WTC11 (cell line): ENCODE data around the gene PCGF1. TPM values are rescaled to one million over a fixed set of nuclear protein-coding genes. Genes with fewer than 3 reads are reported as not detected.

ENCODE experiments used
- ATAC-seq: fragments of 200-7000 bp; cut with Tn5 transposase; 2 replicates; pipeline ENCODE4 v1.10.0; 2021; ENCODE audit warnings: mild to moderate bottlenecking, moderate library complexity
- CTCF ChIA-PET: fragments of 300-600 bp; sonication (Branson Sonifier 250); formaldehyde crosslinking; loops from one replicate; lab custom pipeline; 2021; ENCODE audit warnings: antibody characterized with exemption; lab: Charles Lee
- POLR2A ChIA-PET: fragments of 350-600 bp; sonication (Branson Sonifier 250); formaldehyde crosslinking; loops from one replicate; lab custom pipeline; 2021; ENCODE audit warnings: antibody characterized with exemption; lab: Charles Lee
- DNase-seq: peaks from one replicate; pipeline ENCODE4 v3.0.0; 2021; ENCODE audit warnings: low spot score
- H3K27ac Mint-ChIP-seq: 2 replicates; pipeline ENCODE4 v1.8.0; 2021; ENCODE audit warnings: mixed read lengths
- H3K27me3 Mint-ChIP-seq: 2 replicates; pipeline ENCODE4 v1.8.0; 2021; ENCODE audit warnings: low read depth, mild to moderate bottlenecking, moderate library complexity, mixed read lengths
- H3K36me3 Mint-ChIP-seq: 2 replicates; pipeline ENCODE4 v1.8.0; 2021; ENCODE audit warnings: mixed read lengths
- H3K4me1 Mint-ChIP-seq: 2 replicates; pipeline ENCODE4 v1.8.0; 2022; ENCODE audit warnings: mixed read lengths
- H3K4me3 Mint-ChIP-seq: 2 replicates; pipeline ENCODE4 v1.8.0; 2021; ENCODE audit warnings: mild to moderate bottlenecking, moderate library complexity, mixed read lengths
- H3K9me3 Mint-ChIP-seq: 2 replicates; pipeline ENCODE4 v1.8.0; 2021; ENCODE audit warnings: mixed read lengths
- EMX1 ChIP-seq: fragments of 250-450 bp; sonication (Bioruptor Pico); IDR thresholded peaks from 2 replicates; pipeline ENCODE4 v1.8.0; 2021; ENCODE audit warnings: mild to moderate bottlenecking
- FOXK1 ChIP-seq: sonication (generic); formaldehyde crosslinking; IDR thresholded peaks from 2 replicates; pipeline ENCODE4 v1.8.0; 2022; ENCODE audit warnings: mild to moderate bottlenecking, moderate library complexity, missing genetic modification reagents
- FOXP1 ChIP-seq: sonication (generic); formaldehyde crosslinking; IDR thresholded peaks from 2 replicates; pipeline ENCODE4 v1.8.0; 2022; ENCODE audit warnings: missing genetic modification reagents, mild to moderate bottlenecking, moderate library complexity, borderline replicate concordance
- HMGXB4 ChIP-seq: sonication (generic); formaldehyde crosslinking; IDR thresholded peaks from 2 replicates; pipeline ENCODE4 v1.8.1; 2023; ENCODE audit warnings: mild to moderate bottlenecking, moderate library complexity, missing genetic modification reagents
- JUN ChIP-seq: sonication (generic); formaldehyde crosslinking; IDR thresholded peaks from 2 replicates; pipeline ENCODE4 v1.8.0; 2023; ENCODE audit warnings: mild to moderate bottlenecking, missing genetic modification reagents
- KAT7 ChIP-seq: sonication (generic); formaldehyde crosslinking; IDR thresholded peaks from 2 replicates; pipeline ENCODE4 v1.8.1; 2023; ENCODE audit warnings: missing genetic modification reagents, mild to moderate bottlenecking, borderline replicate concordance
- MXD4 ChIP-seq: fragments of 250-450 bp; sonication (Bioruptor Pico); IDR thresholded peaks from 2 replicates; pipeline ENCODE4 v1.8.0; 2021; ENCODE audit warnings: mild to moderate bottlenecking, moderate library complexity, borderline replicate concordance
- NFE2L1 ChIP-seq: sonication (generic); formaldehyde crosslinking; IDR thresholded peaks from 2 replicates; pipeline ENCODE4 v1.8.1; 2023; ENCODE audit warnings: missing genetic modification reagents
- SMAD3 ChIP-seq: sonication (generic); formaldehyde crosslinking; IDR thresholded peaks from 2 replicates; pipeline ENCODE4 v1.8.0; 2022; ENCODE audit warnings: missing genetic modification reagents, mild to moderate bottlenecking, borderline replicate concordance
- TCF7 ChIP-seq: sonication (generic); formaldehyde crosslinking; IDR thresholded peaks from 2 replicates; pipeline ENCODE4 v1.8.0; 2022; ENCODE audit warnings: mild to moderate bottlenecking, low read depth, missing genetic modification reagents, moderate library complexity
- ZNF281 ChIP-seq: sonication (generic); formaldehyde crosslinking; IDR thresholded peaks from 2 replicates; pipeline ENCODE4 v1.8.0; 2023; ENCODE audit warnings: mild to moderate bottlenecking, missing genetic modification reagents
- ZNF423 ChIP-seq: fragments of 250-450 bp; sonication (Bioruptor Pico); IDR thresholded peaks from 2 replicates; pipeline ENCODE4 v2.1.2; 2022; ENCODE audit warnings: mild to moderate bottlenecking, moderate library complexity
- total RNA-seq: library from RNA; stranded (reverse); gene quantifications from 3 replicates; pipeline ENCODE4 v1.2.3, GENCODE V29; 2021
- TF ChIP-seq, protein P1 (sequence below): sonication (generic); formaldehyde crosslinking; IDR thresholded peaks from 2 replicates; pipeline ENCODE4 v1.8.1; 2022; ENCODE audit warnings: low read depth, mild to moderate bottlenecking, moderate library complexity, missing genetic modification reagents, borderline replicate concordance
- TF ChIP-seq, protein P2 (sequence below): fragments of 250-450 bp; sonication (Bioruptor Pico); IDR thresholded peaks from 2 replicates; pipeline ENCODE4 v1.8.0; 2021; ENCODE audit warnings: mild to moderate bottlenecking
- TF ChIP-seq, protein P3 (sequence below): sonication (generic); formaldehyde crosslinking; IDR thresholded peaks from 2 replicates; pipeline ENCODE4 v1.8.1; 2023; ENCODE audit warnings: mild to moderate bottlenecking, missing genetic modification reagents, moderate library complexity
- TF ChIP-seq, protein P4 (sequence below): sonication (generic); formaldehyde crosslinking; IDR thresholded peaks from 2 replicates; pipeline ENCODE4 v1.8.0; 2022; ENCODE audit warnings: missing genetic modification reagents
- TF ChIP-seq, protein P5 (sequence below): sonication (generic); formaldehyde crosslinking; IDR thresholded peaks from 2 replicates; pipeline ENCODE4 v1.8.0; 2022; ENCODE audit warnings: mild to moderate bottlenecking, missing genetic modification reagents
- TF ChIP-seq, protein P6 (sequence below): sonication (generic); formaldehyde crosslinking; IDR thresholded peaks from 2 replicates; pipeline ENCODE4 v1.8.1; 2023; ENCODE audit warnings: mild to moderate bottlenecking, missing genetic modification reagents
- TF ChIP-seq, protein P7 (sequence below): sonication (generic); formaldehyde crosslinking; IDR thresholded peaks from 2 replicates; pipeline ENCODE4 v1.8.1; 2023; ENCODE audit warnings: mild to moderate bottlenecking, missing genetic modification reagents, moderate library complexity

The PCGF1 gene
- total RNA-seq, 1 experiment from 2014 or later, result 15.7 TPM

DNA sequence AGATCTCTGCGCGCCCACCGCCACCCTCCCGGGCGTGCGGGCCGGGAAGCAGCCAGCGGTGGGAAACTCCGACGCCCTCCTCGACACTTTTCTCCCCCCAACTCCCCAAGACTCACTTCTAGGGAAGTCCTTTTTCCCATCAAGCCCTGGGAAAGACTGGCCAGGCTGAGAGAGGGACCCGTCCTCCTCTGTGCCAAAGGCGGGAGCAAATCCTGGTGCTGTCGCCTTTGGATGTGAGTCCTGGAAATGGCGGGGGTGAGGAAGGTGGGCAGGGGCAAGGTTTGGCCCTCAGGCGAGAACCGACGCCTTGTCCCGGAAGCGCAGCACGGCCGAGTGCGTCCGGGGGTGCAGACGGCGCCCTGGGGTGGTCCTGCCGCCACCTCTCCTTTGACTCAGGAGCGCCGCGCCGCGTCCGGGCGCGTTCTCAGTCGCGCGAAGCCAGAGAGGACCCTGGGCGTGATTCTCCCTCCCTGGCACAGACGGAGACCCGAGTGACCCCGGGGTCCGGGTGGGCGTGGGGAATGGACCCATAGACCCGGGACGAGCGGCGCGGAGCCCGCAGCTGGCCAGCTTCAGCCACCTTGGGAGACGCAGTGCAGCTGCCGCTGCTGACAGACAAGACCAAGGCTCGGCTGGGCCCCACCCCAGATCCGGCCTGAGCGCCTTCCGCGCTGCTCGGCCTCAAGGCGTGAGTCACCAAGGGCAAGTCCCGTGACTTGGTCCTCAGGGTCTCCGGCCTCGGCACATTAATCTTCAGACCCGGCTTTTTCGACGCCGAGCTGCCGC, 4.6 kb downstream of the PCGF1 start:
- H3K27me3 Mint-ChIP-seq, result peaks cover 92% of the 10 kb centered on the region
- H3K27ac Mint-ChIP-seq, result no peak overlapping the region
- peak overlapping the region; percentile 81 for H3K4me3 Mint-ChIP-seq
- H3K4me1 Mint-ChIP-seq, result peaks cover 54% of the 10 kb centered on the region
- CTCF ChIA-PET, result interaction anchor here (1.0 to 6.0 kb wide), 6 partner anchors 14 to 84 kb away, joined by 3 to 43 read pairs (median 4); partner anchors contain the start of genes CCDC142 and TTC31
- peaks cover 22% of the 10 kb centered on the region for H3K36me3 Mint-ChIP-seq
- POLR2A ChIA-PET, result interaction anchor here (0.7 to 1.8 kb wide), 5 partner anchors 20 to 63 kb away, joined by 3 to 13 read pairs (median 4); partner anchors contain the start of genes CCDC142, TTC31 and WBP1
- peak; percentile 4 for ATAC-seq
- peak; percentile 63 for DNase-seq
- H3K9me3 Mint-ChIP-seq, result no peaks in the 10 kb centered on the region
- no peak for TF ChIP-seq JUN (CRISPR knock-in tag)
- peak; percentile 92 for TF ChIP-seq ZNF423 (CRISPR knock-in tag)
- TF ChIP-seq, protein P1, sequence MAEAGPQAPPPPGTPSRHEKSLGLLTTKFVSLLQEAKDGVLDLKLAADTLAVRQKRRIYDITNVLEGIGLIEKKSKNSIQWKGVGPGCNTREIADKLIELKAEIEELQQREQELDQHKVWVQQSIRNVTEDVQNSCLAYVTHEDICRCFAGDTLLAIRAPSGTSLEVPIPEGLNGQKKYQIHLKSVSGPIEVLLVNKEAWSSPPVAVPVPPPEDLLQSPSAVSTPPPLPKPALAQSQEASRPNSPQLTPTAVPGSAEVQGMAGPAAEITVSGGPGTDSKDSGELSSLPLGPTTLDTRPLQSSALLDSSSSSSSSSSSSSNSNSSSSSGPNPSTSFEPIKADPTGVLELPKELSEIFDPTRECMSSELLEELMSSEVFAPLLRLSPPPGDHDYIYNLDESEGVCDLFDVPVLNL (CRISPR knock-in tag), result 0 out of 2 replicates have a peak, but pooled peaks have one; percentile 41
- no peak for TF ChIP-seq TCF7
- TF ChIP-seq, protein P2, sequence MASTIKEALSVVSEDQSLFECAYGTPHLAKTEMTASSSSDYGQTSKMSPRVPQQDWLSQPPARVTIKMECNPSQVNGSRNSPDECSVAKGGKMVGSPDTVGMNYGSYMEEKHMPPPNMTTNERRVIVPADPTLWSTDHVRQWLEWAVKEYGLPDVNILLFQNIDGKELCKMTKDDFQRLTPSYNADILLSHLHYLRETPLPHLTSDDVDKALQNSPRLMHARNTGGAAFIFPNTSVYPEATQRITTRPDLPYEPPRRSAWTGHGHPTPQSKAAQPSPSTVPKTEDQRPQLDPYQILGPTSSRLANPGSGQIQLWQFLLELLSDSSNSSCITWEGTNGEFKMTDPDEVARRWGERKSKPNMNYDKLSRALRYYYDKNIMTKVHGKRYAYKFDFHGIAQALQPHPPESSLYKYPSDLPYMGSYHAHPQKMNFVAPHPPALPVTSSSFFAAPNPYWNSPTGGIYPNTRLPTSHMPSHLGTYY (CRISPR knock-in tag), result no peak
- TF ChIP-seq FOXK1 (CRISPR knock-in tag), result peak; percentile 57; the same call in 1 of the 2 replicates
- peak; percentile 14; the same call in 1 of the 2 replicates for TF ChIP-seq NFE2L1
- no peak for TF ChIP-seq KAT7 (CRISPR knock-in tag)
- TF ChIP-seq, protein P3, sequence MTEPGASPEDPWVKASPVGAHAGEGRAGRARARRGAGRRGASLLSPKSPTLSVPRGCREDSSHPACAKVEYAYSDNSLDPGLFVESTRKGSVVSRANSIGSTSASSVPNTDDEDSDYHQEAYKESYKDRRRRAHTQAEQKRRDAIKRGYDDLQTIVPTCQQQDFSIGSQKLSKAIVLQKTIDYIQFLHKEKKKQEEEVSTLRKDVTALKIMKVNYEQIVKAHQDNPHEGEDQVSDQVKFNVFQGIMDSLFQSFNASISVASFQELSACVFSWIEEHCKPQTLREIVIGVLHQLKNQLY, result no peak
- no peak for TF ChIP-seq MXD4 (CRISPR knock-in tag)
- peak; percentile 62; the same call in 1 of the 2 replicates for TF ChIP-seq SMAD3
- peak; percentile 64; the same call in 1 of the 2 replicates for TF ChIP-seq HMGXB4 (CRISPR knock-in tag)
- TF ChIP-seq, protein P4, sequence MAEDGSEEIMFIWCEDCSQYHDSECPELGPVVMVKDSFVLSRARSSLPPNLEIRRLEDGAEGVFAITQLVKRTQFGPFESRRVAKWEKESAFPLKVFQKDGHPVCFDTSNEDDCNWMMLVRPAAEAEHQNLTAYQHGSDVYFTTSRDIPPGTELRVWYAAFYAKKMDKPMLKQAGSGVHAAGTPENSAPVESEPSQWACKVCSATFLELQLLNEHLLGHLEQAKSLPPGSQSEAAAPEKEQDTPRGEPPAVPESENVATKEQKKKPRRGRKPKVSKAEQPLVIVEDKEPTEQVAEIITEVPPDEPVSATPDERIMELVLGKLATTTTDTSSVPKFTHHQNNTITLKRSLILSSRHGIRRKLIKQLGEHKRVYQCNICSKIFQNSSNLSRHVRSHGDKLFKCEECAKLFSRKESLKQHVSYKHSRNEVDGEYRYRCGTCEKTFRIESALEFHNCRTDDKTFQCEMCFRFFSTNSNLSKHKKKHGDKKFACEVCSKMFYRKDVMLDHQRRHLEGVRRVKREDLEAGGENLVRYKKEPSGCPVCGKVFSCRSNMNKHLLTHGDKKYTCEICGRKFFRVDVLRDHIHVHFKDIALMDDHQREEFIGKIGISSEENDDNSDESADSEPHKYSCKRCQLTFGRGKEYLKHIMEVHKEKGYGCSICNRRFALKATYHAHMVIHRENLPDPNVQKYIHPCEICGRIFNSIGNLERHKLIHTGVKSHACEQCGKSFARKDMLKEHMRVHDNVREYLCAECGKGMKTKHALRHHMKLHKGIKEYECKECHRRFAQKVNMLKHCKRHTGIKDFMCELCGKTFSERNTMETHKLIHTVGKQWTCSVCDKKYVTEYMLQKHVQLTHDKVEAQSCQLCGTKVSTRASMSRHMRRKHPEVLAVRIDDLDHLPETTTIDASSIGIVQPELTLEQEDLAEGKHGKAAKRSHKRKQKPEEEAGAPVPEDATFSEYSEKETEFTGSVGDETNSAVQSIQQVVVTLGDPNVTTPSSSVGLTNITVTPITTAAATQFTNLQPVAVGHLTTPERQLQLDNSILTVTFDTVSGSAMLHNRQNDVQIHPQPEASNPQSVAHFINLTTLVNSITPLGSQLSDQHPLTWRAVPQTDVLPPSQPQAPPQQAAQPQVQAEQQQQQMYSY (CRISPR knock-in tag), result peak; percentile 35
- no peak for TF ChIP-seq ZNF281 (CRISPR knock-in tag)
- TF ChIP-seq, protein P5, sequence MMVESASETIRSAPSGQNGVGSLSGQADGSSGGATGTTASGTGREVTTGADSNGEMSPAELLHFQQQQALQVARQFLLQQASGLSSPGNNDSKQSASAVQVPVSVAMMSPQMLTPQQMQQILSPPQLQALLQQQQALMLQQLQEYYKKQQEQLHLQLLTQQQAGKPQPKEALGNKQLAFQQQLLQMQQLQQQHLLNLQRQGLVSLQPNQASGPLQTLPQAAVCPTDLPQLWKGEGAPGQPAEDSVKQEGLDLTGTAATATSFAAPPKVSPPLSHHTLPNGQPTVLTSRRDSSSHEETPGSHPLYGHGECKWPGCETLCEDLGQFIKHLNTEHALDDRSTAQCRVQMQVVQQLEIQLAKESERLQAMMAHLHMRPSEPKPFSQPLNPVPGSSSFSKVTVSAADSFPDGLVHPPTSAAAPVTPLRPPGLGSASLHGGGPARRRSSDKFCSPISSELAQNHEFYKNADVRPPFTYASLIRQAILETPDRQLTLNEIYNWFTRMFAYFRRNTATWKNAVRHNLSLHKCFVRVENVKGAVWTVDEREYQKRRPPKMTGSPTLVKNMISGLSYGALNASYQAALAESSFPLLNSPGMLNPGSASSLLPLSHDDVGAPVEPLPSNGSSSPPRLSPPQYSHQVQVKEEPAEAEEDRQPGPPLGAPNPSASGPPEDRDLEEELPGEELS, result 0 out of 2 replicates have a peak, but pooled peaks have one; percentile 48
- TF ChIP-seq, protein P6, sequence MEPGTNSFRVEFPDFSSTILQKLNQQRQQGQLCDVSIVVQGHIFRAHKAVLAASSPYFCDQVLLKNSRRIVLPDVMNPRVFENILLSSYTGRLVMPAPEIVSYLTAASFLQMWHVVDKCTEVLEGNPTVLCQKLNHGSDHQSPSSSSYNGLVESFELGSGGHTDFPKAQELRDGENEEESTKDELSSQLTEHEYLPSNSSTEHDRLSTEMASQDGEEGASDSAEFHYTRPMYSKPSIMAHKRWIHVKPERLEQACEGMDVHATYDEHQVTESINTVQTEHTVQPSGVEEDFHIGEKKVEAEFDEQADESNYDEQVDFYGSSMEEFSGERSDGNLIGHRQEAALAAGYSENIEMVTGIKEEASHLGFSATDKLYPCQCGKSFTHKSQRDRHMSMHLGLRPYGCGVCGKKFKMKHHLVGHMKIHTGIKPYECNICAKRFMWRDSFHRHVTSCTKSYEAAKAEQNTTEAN, result 0 out of 2 replicates have a peak, but pooled peaks have one; percentile 24
- TF ChIP-seq EMX1 (CRISPR knock-in tag), result no peak
- TF ChIP-seq FOXP1 (CRISPR knock-in tag), result 0 out of 2 replicates have a peak, but pooled peaks have one; percentile 38
- TF ChIP-seq, protein P7, sequence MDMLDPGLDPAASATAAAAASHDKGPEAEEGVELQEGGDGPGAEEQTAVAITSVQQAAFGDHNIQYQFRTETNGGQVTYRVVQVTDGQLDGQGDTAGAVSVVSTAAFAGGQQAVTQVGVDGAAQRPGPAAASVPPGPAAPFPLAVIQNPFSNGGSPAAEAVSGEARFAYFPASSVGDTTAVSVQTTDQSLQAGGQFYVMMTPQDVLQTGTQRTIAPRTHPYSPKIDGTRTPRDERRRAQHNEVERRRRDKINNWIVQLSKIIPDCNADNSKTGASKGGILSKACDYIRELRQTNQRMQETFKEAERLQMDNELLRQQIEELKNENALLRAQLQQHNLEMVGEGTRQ (CRISPR knock-in tag), result peak; percentile 18; the same call in 1 of the 2 replicates
